Measurements from ENCODE around the gene EPS15. TPM values are rescaled to one million over a fixed set of nuclear protein-coding genes. Genes with fewer than 3 reads are reported as not detected.

EPS15 gene
- total and polyA plus RNA-seq, 2 experiments from 2014 or later = 31.0 to 76.5 TPM

GRCh38 chr1:51416910-51417309 lies 102.2 kb downstream of the EPS15 start (continued):
- TF ChIP-seq, protein P1, sequence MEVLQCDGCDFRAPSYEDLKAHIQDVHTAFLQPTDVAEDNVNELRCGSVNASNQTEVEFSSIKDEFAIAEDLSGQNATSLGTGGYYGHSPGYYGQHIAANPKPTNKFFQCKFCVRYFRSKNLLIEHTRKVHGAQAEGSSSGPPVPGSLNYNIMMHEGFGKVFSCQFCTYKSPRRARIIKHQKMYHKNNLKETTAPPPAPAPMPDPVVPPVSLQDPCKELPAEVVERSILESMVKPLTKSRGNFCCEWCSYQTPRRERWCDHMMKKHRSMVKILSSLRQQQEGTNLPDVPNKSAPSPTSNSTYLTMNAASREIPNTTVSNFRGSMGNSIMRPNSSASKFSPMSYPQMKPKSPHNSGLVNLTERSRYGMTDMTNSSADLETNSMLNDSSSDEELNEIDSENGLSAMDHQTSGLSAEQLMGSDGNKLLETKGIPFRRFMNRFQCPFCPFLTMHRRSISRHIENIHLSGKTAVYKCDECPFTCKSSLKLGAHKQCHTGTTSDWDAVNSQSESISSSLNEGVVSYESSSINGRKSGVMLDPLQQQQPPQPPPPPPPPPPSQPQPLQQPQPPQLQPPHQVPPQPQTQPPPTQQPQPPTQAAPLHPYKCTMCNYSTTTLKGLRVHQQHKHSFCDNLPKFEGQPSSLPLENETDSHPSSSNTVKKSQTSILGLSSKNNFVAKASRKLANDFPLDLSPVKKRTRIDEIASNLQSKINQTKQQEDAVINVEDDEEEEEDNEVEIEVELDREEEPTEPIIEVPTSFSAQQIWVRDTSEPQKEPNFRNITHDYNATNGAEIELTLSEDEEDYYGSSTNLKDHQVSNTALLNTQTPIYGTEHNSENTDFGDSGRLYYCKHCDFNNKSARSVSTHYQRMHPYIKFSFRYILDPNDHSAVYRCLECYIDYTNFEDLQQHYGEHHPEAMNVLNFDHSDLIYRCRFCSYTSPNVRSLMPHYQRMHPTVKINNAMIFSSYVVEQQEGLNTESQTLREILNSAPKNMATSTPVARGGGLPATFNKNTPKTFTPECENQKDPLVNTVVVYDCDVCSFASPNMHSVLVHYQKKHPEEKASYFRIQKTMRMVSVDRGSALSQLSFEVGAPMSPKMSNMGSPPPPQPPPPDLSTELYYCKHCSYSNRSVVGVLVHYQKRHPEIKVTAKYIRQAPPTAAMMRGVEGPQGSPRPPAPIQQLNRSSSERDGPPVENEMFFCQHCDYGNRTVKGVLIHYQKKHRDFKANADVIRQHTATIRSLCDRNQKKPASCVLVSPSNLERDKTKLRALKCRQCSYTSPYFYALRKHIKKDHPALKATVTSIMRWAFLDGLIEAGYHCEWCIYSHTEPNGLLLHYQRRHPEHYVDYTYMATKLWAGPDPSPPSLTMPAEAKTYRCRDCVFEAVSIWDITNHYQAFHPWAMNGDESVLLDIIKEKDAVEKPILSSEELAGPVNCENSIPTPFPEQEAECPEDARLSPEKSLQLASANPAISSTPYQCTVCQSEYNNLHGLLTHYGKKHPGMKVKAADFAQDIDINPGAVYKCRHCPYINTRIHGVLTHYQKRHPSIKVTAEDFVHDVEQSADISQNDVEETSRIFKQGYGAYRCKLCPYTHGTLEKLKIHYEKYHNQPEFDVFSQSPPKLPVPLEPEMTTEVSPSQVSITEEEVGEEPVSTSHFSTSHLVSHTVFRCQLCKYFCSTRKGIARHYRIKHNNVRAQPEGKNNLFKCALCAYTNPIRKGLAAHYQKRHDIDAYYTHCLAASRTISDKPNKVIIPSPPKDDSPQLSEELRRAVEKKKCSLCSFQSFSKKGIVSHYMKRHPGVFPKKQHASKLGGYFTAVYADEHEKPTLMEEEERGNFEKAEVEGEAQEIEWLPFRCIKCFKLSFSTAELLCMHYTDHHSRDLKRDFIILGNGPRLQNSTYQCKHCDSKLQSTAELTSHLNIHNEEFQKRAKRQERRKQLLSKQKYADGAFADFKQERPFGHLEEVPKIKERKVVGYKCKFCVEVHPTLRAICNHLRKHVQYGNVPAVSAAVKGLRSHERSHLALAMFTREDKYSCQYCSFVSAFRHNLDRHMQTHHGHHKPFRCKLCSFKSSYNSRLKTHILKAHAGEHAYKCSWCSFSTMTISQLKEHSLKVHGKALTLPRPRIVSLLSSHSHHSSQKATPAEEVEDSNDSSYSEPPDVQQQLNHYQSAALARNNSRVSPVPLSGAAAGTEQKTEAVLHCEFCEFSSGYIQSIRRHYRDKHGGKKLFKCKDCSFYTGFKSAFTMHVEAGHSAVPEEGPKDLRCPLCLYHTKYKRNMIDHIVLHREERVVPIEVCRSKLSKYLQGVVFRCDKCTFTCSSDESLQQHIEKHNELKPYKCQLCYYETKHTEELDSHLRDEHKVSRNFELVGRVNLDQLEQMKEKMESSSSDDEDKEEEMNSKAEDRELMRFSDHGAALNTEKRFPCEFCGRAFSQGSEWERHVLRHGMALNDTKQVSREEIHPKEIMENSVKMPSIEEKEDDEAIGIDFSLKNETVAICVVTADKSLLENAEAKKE (CRISPR knock-in tag; IDR thresholded peaks at IDR 0.05) = no peak
- no peak for TF ChIP-seq JUNB (IDR thresholded peaks at IDR 0.05; ENCODE audit: unreplicated experiment)
- TF ChIP-seq, protein P2, sequence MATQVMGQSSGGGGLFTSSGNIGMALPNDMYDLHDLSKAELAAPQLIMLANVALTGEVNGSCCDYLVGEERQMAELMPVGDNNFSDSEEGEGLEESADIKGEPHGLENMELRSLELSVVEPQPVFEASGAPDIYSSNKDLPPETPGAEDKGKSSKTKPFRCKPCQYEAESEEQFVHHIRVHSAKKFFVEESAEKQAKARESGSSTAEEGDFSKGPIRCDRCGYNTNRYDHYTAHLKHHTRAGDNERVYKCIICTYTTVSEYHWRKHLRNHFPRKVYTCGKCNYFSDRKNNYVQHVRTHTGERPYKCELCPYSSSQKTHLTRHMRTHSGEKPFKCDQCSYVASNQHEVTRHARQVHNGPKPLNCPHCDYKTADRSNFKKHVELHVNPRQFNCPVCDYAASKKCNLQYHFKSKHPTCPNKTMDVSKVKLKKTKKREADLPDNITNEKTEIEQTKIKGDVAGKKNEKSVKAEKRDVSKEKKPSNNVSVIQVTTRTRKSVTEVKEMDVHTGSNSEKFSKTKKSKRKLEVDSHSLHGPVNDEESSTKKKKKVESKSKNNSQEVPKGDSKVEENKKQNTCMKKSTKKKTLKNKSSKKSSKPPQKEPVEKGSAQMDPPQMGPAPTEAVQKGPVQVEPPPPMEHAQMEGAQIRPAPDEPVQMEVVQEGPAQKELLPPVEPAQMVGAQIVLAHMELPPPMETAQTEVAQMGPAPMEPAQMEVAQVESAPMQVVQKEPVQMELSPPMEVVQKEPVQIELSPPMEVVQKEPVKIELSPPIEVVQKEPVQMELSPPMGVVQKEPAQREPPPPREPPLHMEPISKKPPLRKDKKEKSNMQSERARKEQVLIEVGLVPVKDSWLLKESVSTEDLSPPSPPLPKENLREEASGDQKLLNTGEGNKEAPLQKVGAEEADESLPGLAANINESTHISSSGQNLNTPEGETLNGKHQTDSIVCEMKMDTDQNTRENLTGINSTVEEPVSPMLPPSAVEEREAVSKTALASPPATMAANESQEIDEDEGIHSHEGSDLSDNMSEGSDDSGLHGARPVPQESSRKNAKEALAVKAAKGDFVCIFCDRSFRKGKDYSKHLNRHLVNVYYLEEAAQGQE (IDR thresholded peaks at IDR 0.05; ENCODE audit: unreplicated experiment) = no peak
- TF ChIP-seq ZNF331 (CRISPR knock-in tag; IDR thresholded peaks at IDR 0.05; ENCODE audit: low read depth) = no peak
- no peak for TF ChIP-seq STAT1 (IDR thresholded peaks at IDR 0.05; ENCODE audit: unreplicated experiment)

GRCh38 chr1:51415963-51416362 lies 103.1 kb downstream of the EPS15 start:
- Histone ChIP-seq H4K20me1 (replicated peaks; ENCODE audit: insufficient read depth) (no peaks in the 10 kb centered on the region), H3K27me3 (ENCODE audit: insufficient read depth) (no peaks in the 10 kb centered on the region), H3K4me1 (ENCODE audit: insufficient read depth) (no peaks in the 10 kb centered on the region), H3K4me3 (no peak overlapping the region), H3K4me2 (no peak overlapping the region), H3K27ac (ENCODE audit: low read depth) (no peak overlapping the region), H3K9me2 (ENCODE audit: insufficient read depth) (no peaks in the 10 kb centered on the region), H3K36me3 (ENCODE audit: insufficient read depth) (no peaks in the 10 kb centered on the region), H3F3A (replicated peaks; ENCODE audit: low read depth) (no peaks in the 10 kb centered on the region), H3K79me2 (replicated peaks; ENCODE audit: insufficient read depth) (peaks cover 96% of the 10 kb centered on the region), H2AFZ (no peak overlapping the region)
- Mint-ChIP-seq H3K4me1 (peaks cover 17% of the 10 kb centered on the region; the same call in 2 of the 3 replicates), H3K27me3 (ENCODE audit: insufficient read depth, low read depth, poor library complexity) (peaks cover 5% of the 10 kb centered on the region), H3K4me3 (no peak overlapping the region), H3K9me3 (no peaks in the 10 kb centered on the region), H3K36me3 (ENCODE audit: low read depth) (peaks cover 16% of the 10 kb centered on the region), H3K27ac (no peak overlapping the region)
- ATAC-seq (no peak), DNase-seq (ENCODE audit: low spot score) (no peak)
- TF ChIP-seq, protein P3, sequence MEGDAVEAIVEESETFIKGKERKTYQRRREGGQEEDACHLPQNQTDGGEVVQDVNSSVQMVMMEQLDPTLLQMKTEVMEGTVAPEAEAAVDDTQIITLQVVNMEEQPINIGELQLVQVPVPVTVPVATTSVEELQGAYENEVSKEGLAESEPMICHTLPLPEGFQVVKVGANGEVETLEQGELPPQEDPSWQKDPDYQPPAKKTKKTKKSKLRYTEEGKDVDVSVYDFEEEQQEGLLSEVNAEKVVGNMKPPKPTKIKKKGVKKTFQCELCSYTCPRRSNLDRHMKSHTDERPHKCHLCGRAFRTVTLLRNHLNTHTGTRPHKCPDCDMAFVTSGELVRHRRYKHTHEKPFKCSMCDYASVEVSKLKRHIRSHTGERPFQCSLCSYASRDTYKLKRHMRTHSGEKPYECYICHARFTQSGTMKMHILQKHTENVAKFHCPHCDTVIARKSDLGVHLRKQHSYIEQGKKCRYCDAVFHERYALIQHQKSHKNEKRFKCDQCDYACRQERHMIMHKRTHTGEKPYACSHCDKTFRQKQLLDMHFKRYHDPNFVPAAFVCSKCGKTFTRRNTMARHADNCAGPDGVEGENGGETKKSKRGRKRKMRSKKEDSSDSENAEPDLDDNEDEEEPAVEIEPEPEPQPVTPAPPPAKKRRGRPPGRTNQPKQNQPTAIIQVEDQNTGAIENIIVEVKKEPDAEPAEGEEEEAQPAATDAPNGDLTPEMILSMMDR (conservative IDR thresholded peaks at IDR 0.05; ENCODE audit: low read depth in 2 of 2) = no peak
- TF ChIP-seq POLR2AphosphoS5 (IDR thresholded peaks at IDR 0.05; ENCODE audit: low read depth) (no peak), EZH2 (IDR thresholded peaks at IDR 0.05; ENCODE audit: low read depth, unreplicated experiment) (no peak), EZH2phosphoT487 (IDR thresholded peaks at IDR 0.05; ENCODE audit: unreplicated experiment) (no peak), NANOG (IDR thresholded peaks at IDR 0.05; ENCODE audit: borderline replicate concordance) (no peak), ZNF114 (CRISPR knock-in tag; IDR thresholded peaks at IDR 0.05) (no peak)
- TF ChIP-seq, protein P2 (IDR thresholded peaks at IDR 0.05; ENCODE audit: unreplicated experiment) = no peak
